LoVo (cell line): ENCODE measurements around the gene BAG3.
"Not testable (repeated sequence)": the region's sequence is repeated elsewhere in the genome, so short reads cannot be mapped to it uniquely, and the experiment has no call there.

ENCODE experiments used
- DNase-seq: peaks from one replicate; pipeline ENCODE4 v3.0.0-alpha.2; 2016; ENCODE audit warnings: low spot score

BAG3 gene

GRCh38 chr10:119640875-119641526 is 10.2 kb upstream of the BAG3 start:
- DNase-seq, result no peak

- no peak for DNase-seq
Observed at GRCh38 chr10:119642556-119643111, 8.5 kb upstream of the BAG3 start.

GRCh38 chr10:119643306-119644204 is 7.6 kb upstream of the BAG3 start:
- DNase-seq, result no peak

GRCh38 chr10:119644205-119644814 is 6.9 kb upstream of the BAG3 start:
- DNase-seq, result no peak

GRCh38 chr10:119644994-119645393 is 6.2 kb upstream of the BAG3 start:
- no peak for DNase-seq

GRCh38 chr10:119650062-119650461 is 1.1 kb upstream of the BAG3 start:
- no peak for DNase-seq

- DNase-seq, result no peak
Observed at GRCh38 chr10:119651514-119652360, 557 bp downstream of the BAG3 start.

GRCh38 chr10:119652361-119652730 is 1.2 kb downstream of the BAG3 start:
- DNase-seq, result peak; percentile 63

- no peak for DNase-seq
Observed at GRCh38 chr10:119653209-119653608, 2.0 kb downstream of the BAG3 start.

- no peak for DNase-seq
Observed at GRCh38 chr10:119653916-119654315, 2.7 kb downstream of the BAG3 start.

- no peak for DNase-seq
Observed at GRCh38 chr10:119654540-119654939, 3.4 kb downstream of the BAG3 start.

- no peak for DNase-seq
Observed at GRCh38 chr10:119655566-119656001, 4.4 kb downstream of the BAG3 start.

- DNase-seq, result no peak
Observed at GRCh38 chr10:119656760-119657159, 5.6 kb downstream of the BAG3 start.

GRCh38 chr10:119657725-119658124 is 6.5 kb downstream of the BAG3 start:
- DNase-seq, result no peak

- no peak for DNase-seq
Observed at GRCh38 chr10:119658274-119658673, 7.1 kb downstream of the BAG3 start.

GRCh38 chr10:119659951-119660350 is 8.8 kb downstream of the BAG3 start:
- no peak for DNase-seq

- DNase-seq, result not testable (repeated sequence)
Observed at GRCh38 chr10:119662076-119662605, 11.0 kb downstream of the BAG3 start.

- DNase-seq, result no peak
Observed at GRCh38 chr10:119663866-119664698, 12.9 kb downstream of the BAG3 start.

GRCh38 chr10:119665901-119666708 is 14.9 kb downstream of the BAG3 start:
- DNase-seq, result no peak

- DNase-seq, result no peak
Observed at GRCh38 chr10:119666709-119667004, 15.5 kb downstream of the BAG3 start.
